ENCODE results near the gene PRMT2. TPM values are rescaled to one million over a fixed set of nuclear protein-coding genes. Genes with fewer than 3 reads are reported as not detected.

The PRMT2 gene
- 121 TPM for total RNA-seq
- long read RNA-seq, transcript PRMT2-203 (12 exons, 2,688 nt), result minor isoform, 40 of 309 reads
- long read RNA-seq, transcript PRMT2-206 (11 exons, 2,131 nt), result major isoform, 56 of 309 reads
- long read RNA-seq, transcript PRMT2-204 (6 exons, 954 nt), result minor isoform, 15 of 309 reads
- long read RNA-seq, partial matches to known transcripts, result 150 of 309 reads
- long read RNA-seq, other reads (novel, unspliced or antisense), result 44 of 309 reads

- H3K4me3 ChIP-seq, result peak within 1 kb of the TSS; percentile 81
- peak; percentile 98 for DNase-seq
- intact Hi-C loops (cut with DNase I), result no loop called here
- no peaks in the 10 kb centered on the region for H3K27me3 ChIP-seq (ENCODE audit: low read depth)
- ATAC-seq, result peak; percentile 98 to 99
- peak within 1 kb of the TSS; percentile 99 for H3K27ac ChIP-seq
- no peaks in the 10 kb centered on the region for H3K9me3 ChIP-seq
- peaks cover 46% of the 10 kb centered on the region for H3K4me1 ChIP-seq
- TF ChIP-seq, protein P1, sequence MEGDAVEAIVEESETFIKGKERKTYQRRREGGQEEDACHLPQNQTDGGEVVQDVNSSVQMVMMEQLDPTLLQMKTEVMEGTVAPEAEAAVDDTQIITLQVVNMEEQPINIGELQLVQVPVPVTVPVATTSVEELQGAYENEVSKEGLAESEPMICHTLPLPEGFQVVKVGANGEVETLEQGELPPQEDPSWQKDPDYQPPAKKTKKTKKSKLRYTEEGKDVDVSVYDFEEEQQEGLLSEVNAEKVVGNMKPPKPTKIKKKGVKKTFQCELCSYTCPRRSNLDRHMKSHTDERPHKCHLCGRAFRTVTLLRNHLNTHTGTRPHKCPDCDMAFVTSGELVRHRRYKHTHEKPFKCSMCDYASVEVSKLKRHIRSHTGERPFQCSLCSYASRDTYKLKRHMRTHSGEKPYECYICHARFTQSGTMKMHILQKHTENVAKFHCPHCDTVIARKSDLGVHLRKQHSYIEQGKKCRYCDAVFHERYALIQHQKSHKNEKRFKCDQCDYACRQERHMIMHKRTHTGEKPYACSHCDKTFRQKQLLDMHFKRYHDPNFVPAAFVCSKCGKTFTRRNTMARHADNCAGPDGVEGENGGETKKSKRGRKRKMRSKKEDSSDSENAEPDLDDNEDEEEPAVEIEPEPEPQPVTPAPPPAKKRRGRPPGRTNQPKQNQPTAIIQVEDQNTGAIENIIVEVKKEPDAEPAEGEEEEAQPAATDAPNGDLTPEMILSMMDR (IDR thresholded peaks at IDR 0.05), result no peak
- peaks cover 8% of the 10 kb centered on the region for H3K36me3 ChIP-seq
Measured at GRCh38 chr21:46635324-46636180, at the start of gene PRMT2. TSS of gene PRMT2 (plus strand) at chr21:46635674. CDS start at chr21:46636952, 1,278 bp downstream.

GRCh38 chr21:46594276-46594675 is 41.2 kb upstream of the PRMT2 start:
- TF ChIP-seq, protein P1 (IDR thresholded peaks at IDR 0.05), result no peak
- Histone ChIP-seq H3K4me3 (no peak overlapping the region), H3K4me1 (peaks cover 10% of the 10 kb centered on the region), H3K9me3 (peaks cover 22% of the 10 kb centered on the region), H3K27ac (no peak overlapping the region), H3K36me3 (no peaks in the 10 kb centered on the region), H3K27me3 (ENCODE audit: low read depth) (no peaks in the 10 kb centered on the region)
- intact Hi-C loops (cut with DNase I), result no loop called here
- DNase-seq, result no peak
- ATAC-seq, result no peak

- H3K4me3 ChIP-seq, result no peak overlapping the region
- H3K36me3 ChIP-seq, result no peaks in the 10 kb centered on the region
- ATAC-seq (no peak), DNase-seq (no peak)
- H3K9me3 ChIP-seq, result peaks cover 6% of the 10 kb centered on the region
- TF ChIP-seq, protein P1 (IDR thresholded peaks at IDR 0.05), result no peak
- no peak overlapping the region for H3K27ac ChIP-seq
- intact Hi-C loops (cut with DNase I), result no loop called here
- H3K27me3 ChIP-seq (ENCODE audit: low read depth), result no peaks in the 10 kb centered on the region
- peaks cover 13% of the 10 kb centered on the region for H3K4me1 ChIP-seq
Measured at GRCh38 chr21:46596201-46596600, 39.3 kb upstream of the PRMT2 start.

DNA sequence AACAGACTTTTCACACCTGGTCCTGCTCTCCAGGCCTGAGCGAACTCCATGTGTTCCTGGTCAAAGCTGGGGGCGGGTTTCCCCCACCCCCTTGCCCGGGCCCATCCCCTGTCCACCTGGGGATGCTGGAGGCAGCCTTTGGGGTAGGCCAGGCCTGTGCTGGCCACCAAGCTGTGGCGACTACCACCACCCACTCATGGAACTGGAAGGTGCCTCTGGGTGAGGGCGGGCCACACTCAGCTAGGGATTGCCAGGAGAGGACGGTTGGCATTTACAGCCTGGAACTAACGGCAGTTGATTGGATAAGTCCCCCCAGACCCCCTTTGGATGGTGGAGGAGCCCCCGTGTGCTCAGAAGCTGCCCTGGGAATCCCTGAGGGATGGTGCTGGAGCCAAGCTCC is 38.4 kb upstream of the PRMT2 start:
- TF ChIP-seq, protein P1 (IDR thresholded peaks at IDR 0.05), result no peak
- Histone ChIP-seq H3K27ac (no peak overlapping the region), H3K4me3 (no peak overlapping the region), H3K9me3 (peaks cover 6% of the 10 kb centered on the region), H3K4me1 (peaks cover 13% of the 10 kb centered on the region), H3K27me3 (ENCODE audit: low read depth) (no peaks in the 10 kb centered on the region), H3K36me3 (no peaks in the 10 kb centered on the region)
- no peak for ATAC-seq
- DNase-seq, result no peak
- intact Hi-C loops (cut with DNase I), result no loop called here

- H3K27me3 ChIP-seq (ENCODE audit: low read depth), result no peaks in the 10 kb centered on the region
- ATAC-seq, result peak; percentile 16 to 20
- no peak overlapping the region for H3K4me3 ChIP-seq
- no peak for DNase-seq
- H3K4me1 ChIP-seq, result peaks cover 13% of the 10 kb centered on the region
- TF ChIP-seq, protein P1 (IDR thresholded peaks at IDR 0.05), result no peak
- intact Hi-C loops (cut with DNase I), result no loop called here
- peaks cover 6% of the 10 kb centered on the region for H3K9me3 ChIP-seq
- H3K27ac ChIP-seq, result no peak overlapping the region
- no peaks in the 10 kb centered on the region for H3K36me3 ChIP-seq
Measured at GRCh38 chr21:46597896-46598343, 37.6 kb upstream of the PRMT2 start.

Measured in lower lobe of right lung (tissue), 2 donors.